GM21526 (cell line): ENCODE results near the gene DUOXA2.

Experiments used
- ATAC-seq: cut with Tn5 transposase; IDR thresholded peaks from one replicate; pipeline ENCODE4 v1.9.1; 2021; ENCODE audit warnings: moderate library complexity; ENCODE audit not compliant: unreplicated experiment, low FRiP score

The DUOXA2 gene

GRCh38 chr15:45116482-45117307, 2.6 kb downstream of the DUOXA2 start:
- ATAC-seq, result no peak

GRCh38 chr15:45117308-45118130, 3.4 kb downstream of the DUOXA2 start:
- no peak for ATAC-seq

DNA sequence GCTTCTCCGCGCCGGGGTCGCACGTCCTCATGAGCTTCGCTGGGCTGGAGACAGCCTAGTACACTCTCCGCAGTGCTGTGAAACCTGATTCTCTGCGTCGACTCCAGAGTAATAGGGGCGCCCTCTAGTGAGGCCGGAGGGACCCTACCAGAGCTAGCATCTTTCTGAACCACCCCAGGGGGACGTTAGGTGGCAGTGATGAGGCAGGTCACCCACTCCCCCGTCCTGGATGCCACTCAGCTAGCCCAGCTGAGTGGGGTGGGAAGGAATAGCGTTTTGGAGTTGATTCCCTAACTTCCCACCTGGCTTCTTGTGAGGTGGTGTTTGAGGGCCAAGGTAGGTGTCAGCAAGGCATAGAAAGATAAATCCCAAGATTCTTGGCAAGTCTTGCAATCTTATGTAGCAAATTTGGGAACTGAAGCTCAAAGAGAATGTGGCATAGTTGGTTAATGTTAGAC, 4.0 kb downstream of the DUOXA2 start:
- peak; percentile 85 for ATAC-seq

GRCh38 chr15:45118996-45119395, 4.9 kb downstream of the DUOXA2 start:
- no peak for ATAC-seq

DNA sequence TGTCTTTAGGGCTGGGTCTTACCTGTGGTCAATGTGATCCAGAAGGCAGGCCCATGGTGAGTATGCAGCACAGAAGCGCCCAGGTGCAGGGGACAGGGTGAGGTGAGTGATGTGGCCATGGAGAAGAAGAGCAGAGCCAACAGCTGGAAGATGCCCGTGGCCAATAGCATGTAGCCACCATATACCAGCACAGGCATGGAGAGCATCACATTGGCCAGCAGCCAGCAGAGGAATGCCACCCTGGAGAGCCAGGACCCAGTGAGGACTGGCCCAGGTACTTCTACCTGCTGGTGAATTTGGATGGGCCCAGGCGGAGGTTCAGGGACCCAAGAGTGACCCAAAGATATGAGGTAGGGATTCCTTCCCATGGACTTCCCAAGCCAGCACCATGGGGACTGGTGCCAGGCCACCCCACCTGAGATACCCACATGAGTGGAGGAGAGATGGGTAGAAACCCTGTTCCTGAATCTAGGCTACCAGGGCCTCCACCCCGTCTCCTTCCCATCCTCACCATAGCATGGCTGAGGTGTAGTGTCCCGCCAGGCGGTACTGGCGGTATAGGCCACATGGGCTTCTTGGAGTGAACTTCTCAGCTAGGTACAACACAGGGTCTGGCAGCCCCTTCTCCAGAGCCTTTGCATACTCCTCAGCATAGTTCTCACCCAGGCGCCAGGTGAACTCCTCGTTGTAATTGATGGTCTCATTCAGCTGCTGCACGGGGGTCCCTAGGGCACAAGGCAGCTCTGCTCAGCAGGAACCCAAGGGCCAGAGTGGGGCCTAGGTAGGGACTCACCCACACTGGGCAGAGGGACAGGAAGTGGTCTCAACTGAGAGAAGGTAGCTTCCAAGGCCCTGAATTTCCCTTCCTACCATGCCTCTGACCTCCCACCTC, 6.2 kb downstream of the DUOXA2 start:
- no peak for ATAC-seq

- no peak for ATAC-seq
Measured at GRCh38 chr15:45121020-45121419, 6.9 kb downstream of the DUOXA2 start.

DNA sequence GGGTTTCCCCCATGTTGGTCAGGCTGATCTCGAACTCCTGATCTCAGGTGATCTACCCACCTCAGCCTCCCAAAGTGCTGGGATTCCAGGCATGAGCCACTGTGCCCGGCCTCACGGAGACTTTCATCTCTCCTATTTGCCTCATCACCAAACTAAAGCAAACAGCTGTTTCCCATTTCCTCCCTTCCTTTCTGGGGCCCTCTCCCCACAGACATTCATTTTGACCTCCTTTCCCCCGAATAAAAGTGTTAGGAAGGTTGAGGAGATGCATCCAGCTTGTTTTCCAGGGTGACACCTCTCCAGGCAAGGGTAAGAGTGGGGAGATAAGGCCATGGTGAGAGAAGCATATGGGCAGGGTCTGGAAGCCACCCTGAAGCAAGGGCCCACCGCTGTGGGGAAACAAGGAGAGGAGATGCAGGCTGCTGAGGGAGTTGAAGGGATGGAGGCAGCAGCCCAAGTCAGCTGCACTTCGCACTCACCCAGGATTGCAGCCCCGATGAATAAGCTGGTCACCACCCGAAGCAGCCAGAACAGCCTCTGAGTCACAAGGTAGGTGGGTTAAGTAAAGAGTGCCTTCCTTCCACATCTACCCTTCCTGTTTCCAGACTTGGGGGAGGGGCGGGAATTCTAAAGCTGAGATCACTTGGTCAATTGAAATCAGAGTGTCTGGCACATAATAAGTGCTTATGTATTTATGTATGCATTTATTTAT, 7.7 kb downstream of the DUOXA2 start:
- no peak for ATAC-seq

- no peak for ATAC-seq
Measured at GRCh38 chr15:45122719-45123118, 8.6 kb downstream of the DUOXA2 start.

DNA sequence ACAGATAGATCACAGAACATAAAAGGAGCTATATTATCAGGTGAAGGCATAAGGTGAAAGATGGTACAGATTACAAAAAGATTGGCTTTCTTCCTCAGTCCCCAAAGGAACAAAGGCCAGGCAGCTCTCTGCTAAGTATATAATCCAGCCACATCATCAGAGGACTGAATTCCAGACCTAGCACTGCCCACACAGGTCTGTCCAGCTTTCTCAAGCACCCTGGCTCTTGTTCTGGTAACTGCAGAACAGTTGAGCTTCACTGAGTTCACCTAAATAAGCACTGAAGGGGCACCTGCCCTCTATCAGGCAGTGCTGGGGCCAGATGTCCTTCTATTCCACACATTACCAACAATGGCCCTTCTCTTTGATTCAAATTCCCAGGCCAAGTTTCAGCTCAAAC, 9.3 kb downstream of the DUOXA2 start:
- ATAC-seq, result no peak

- no peak for ATAC-seq
Measured at GRCh38 chr15:45126535-45127158, 12.5 kb downstream of the DUOXA2 start.

GRCh38 chr15:45128971-45129639, 15.0 kb downstream of the DUOXA2 start:
- ATAC-seq, result no peak

DNA sequence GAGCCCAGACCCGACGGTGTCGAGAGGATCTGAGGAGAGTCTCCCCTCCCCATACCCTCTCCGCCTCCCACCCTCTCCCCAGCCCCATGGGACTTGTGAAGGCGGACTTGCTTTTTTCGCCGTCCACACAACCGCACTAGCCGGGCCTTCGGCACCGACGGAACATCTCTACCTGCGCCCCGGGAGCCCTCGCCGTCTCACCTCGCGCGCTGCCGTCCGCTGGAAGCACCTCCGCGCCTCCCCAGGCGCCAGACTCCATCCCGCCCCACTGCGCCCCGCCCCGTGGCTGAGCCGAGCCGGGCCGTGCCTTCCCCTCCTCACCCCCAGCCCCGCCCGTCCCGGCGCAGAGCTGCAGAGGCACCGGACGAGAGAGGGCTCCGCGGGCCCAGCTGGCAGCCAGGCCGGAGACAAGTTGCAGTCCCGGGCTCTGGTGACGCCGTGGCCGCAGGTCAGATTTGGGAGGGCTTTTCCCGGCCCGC, 15.6 kb downstream of the DUOXA2 start, which contains the start of the genes DUOX1 and DUOXA1:
DUOX1 (plus strand) TSS at position 344 of the 479 bp plus-strand sequence. CDS start 1,973 bp downstream, outside the sequence.
DUOXA1 (minus strand) TSS at position 229 of the 479 bp plus-strand sequence. CDS start 6,865 bp downstream, outside the sequence.
- ATAC-seq, result no peak

DNA sequence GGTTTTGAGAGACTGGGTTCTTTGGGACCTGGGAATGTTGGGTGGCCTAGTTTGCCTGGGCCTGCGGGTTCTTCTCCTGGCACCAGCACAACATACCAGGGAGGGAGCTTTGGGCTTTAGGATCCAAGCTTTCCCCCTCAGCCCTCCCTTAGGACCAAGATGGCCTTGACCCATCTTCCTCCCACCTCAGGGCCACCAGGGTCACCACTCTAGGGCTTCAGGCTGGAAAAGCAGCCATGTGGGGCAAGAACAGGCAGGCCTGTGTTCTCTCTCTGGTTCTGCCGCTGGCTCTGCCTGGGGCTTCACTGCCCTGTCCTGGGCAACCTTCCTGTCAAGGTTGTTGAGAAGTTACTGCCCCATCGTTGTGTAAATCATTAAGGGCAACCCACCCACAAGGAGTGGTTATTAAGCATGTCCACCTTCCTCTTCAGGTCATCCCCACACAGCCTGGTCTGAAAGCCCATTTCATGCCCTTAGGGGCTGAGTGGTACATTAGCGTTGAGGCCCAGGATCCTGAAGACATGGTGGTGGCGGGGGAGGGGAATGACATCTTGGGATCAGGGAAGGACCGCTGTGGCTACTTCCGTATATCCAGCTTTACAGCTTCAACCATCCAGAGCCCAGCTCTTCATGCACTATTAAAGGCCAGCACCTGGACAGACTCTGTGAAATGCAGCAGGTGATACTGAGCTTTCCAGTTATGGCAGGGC, 16.3 kb downstream of the DUOXA2 start:
- ATAC-seq, result no peak

DNA sequence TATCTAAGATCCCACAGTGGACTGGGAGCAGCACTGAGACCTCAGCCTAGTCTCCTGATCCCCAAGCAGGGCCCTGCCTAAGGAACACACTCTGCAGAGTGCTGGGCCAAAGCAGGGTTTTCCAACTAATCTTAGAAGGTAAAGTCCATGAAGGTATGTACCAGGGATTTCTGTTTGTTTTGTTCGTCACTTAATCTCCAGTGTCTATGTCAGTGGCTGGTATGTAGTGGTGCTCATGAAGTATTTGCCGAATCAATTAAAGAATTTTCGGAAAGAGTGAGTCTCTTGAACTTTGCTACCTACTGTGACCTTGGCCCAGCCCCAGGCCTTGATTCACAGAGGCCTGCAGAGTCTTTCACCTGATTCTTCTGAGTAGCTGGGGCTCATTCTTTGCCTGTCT, 17.4 kb downstream of the DUOXA2 start:
- ATAC-seq, result no peak

DNA sequence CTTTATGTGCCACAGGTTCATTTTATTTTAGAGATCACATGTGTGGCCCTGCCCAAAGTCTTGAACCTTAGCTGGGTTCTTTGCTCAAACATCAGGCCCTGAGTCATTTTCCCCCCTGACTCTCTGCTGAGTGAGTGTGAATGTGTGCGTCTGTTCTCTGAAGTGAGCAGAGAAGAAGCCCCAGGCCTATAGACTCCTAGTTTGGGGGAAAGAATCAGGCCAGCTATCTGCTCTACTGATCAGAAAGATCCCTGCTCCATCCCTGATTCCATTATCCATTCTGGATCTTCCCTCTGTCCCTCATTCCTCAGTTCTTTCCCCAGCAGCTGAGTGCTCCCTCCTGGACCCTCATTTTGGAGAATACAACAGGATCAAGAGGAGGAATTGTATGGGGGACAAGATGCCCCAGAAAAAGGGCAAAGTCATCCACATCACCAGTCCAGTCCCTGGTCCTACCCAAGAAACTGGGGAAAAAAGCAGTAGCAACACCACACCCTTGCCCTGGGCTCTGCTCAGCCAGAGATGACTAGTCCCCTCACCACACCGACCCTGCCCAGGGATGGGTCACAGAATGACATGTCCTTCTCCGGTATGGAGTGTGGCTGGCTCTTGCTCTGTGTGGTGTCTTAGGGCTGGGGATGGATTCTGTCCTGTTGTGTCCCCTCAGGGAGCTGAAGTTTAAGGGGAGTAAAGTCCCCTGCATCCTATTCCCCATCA, 18.9 kb downstream of the DUOXA2 start:
- ATAC-seq, result no peak

- no peak for ATAC-seq
Measured at GRCh38 chr15:45133561-45133920, 19.4 kb downstream of the DUOXA2 start.

DNA sequence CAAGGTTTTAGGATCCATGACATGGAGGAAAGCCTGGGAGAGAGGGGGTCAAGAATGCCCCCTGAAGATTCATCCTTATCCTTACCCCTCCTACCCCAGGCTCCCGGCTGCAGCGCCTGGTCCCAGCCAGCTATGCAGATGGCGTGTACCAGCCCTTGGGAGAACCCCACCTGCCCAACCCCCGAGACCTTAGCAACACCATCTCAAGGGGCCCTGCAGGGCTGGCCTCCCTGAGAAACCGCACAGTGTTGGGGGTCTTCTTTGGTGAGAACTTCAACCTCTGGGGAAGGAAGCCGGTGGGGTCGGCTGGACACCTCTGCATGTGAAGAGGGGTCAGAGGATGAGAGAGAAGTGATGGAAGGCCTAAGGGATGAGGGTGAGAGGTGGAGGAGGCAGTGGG, 19.9 kb downstream of the DUOXA2 start:
- no peak for ATAC-seq
